Fibroblast of the aortic adventitia (primary cell): Measurements from ENCODE around the gene SLC26A5. TPM values are rescaled to one million over a fixed set of nuclear protein-coding genes. Genes with fewer than 3 reads are reported as not detected.
"Not testable (repeated sequence)": the region's sequence is repeated elsewhere in the genome, so short reads cannot be mapped to it uniquely, and the experiment has no call there.

Experiments used
- DNase-seq: peaks from one replicate; pipeline ENCODE4 v3.0.0-alpha.2; 2010; ENCODE audit warnings: low read depth
- H3K4me3 ChIP-seq: 2 replicates; pipeline ENCODE4 v1.5.1; 2011; ENCODE audit warnings: low read depth, mild to moderate bottlenecking, control low read depth, low read length, moderate library complexity
- CTCF ChIP-seq: IDR thresholded peaks from 2 replicates; pipeline ENCODE4 v1.5.1; 2011; ENCODE audit warnings: mild to moderate bottlenecking, low read length, control low read depth, inconsistent platforms; ENCODE audit not compliant: insufficient read depth
- total RNA-seq: library from RNA; depleted of rRNA; stranded (reverse); fragments of >200 nt; gene quantifications from 2 replicates; pipeline ENCODE4 v1.2.3, GENCODE V29; 2012; ENCODE audit warnings: low replicate concordance

Gene SLC26A5
- not detected in 2 replicates for total RNA-seq

GRCh38 chr7:103446049-103446520 lies at the start of gene SLC26A5:
SLC26A5 (minus strand) TSS chr7:103446207; CDS start chr7:103421514, 24,693 bp downstream.
- DNase-seq, result no peak
- no peak for TF ChIP-seq CTCF

GRCh38 chr7:103487419-103487818 lies 41.4 kb upstream of the SLC26A5 start:
- no peak overlapping the region for H3K4me3 ChIP-seq
- no peak for TF ChIP-seq CTCF
- DNase-seq, result no peak

More at GRCh38 chr7:103446049-103446520, at the start of gene SLC26A5:
- H3K4me3 ChIP-seq, result peak within 1 kb of the TSS; percentile 41

- H3K4me3 ChIP-seq, DNase-seq: not testable (repeated sequence)
These were observed 40.9 kb upstream of the SLC26A5 start for GRCh38 chr7:103486873-103487272.

- TF ChIP-seq CTCF, result no peak
- DNase-seq, result no peak
- no peak overlapping the region for H3K4me3 ChIP-seq
These were observed 34.8 kb upstream of the SLC26A5 start for GRCh38 chr7:103480771-103481170.

- TF ChIP-seq CTCF, result no peak
- H3K4me3 ChIP-seq, result no peak overlapping the region
- DNase-seq, result no peak
These were observed 28.9 kb upstream of the SLC26A5 start for GRCh38 chr7:103474956-103475355.

GRCh38 chr7:103469095-103469948 lies 23.3 kb upstream of the SLC26A5 start:
- no peak for DNase-seq
- TF ChIP-seq CTCF, result no peak
- H3K4me3 ChIP-seq, result no peak overlapping the region

GRCh38 chr7:103466814-103467213 lies 20.8 kb upstream of the SLC26A5 start:
- DNase-seq, result no peak
- no peak for TF ChIP-seq CTCF
- H3K4me3 ChIP-seq, result no peak overlapping the region
